Astrocyte (in vitro differentiated cells and primary cell): ENCODE results near the gene PRKAR2B.

Experiments used
- CTCF ChIP-seq: IDR thresholded peaks from 2 replicates; pipeline ENCODE4 v1.5.1; 2011; ENCODE audit warnings: low read depth, mild to moderate bottlenecking, inconsistent platforms, low read length, moderate library complexity; ENCODE audit not compliant: insufficient read depth
- EZH2 ChIP-seq: IDR thresholded peaks from 2 replicates; pipeline ENCODE4 v1.6.1; 2012; ENCODE audit warnings: mild to moderate bottlenecking, low read length, inconsistent platforms; ENCODE audit not compliant: insufficient read depth

- no peak for TF ChIP-seq CTCF
- TF ChIP-seq EZH2: no peak
Measured at GRCh38 chr7:107091306-107091705, 46.8 kb downstream of the PRKAR2B start.
